Mesendoderm (in vitro differentiated cells): ENCODE measurements around the gene BRINP1.
A peak's percentile ranks its signal among the peaks of the same experiment; 100 is the strongest.
"Not testable (repeated sequence)": the region's sequence is repeated elsewhere in the genome, so short reads cannot be mapped to it uniquely, and the experiment has no call there.

Experiments used
- DNase-seq: peaks from one replicate; pipeline ENCODE4 v3.0.0; 2013
- H2AK5ac ChIP-seq: 2 replicates; pipeline ENCODE4 v1.6.1; 2013; ENCODE audit warnings: low read length, inconsistent platforms
- H2BK120ac ChIP-seq: 2 replicates; pipeline ENCODE4 v1.6.1; 2013; ENCODE audit warnings: low read depth, mild to moderate bottlenecking, low read length, moderate library complexity, mixed read lengths
- H2BK15ac ChIP-seq: replicated peaks from 2 replicates; pipeline ENCODE4 v1.6.1; 2013; ENCODE audit warnings: low read depth, mild to moderate bottlenecking, moderate library complexity
- H2BK5ac ChIP-seq: 2 replicates; pipeline ENCODE4 v1.6.1; 2013; ENCODE audit warnings: low read length, inconsistent platforms
- H3K18ac ChIP-seq: 2 replicates; pipeline ENCODE4 v1.6.1; 2013; ENCODE audit warnings: mild to moderate bottlenecking, low read length, mixed read lengths
- H3K23ac ChIP-seq: one replicate; pipeline ENCODE4 v1.6.1; 2013; ENCODE audit warnings: low read length
- H3K27ac ChIP-seq: 2 replicates; pipeline ENCODE4 v1.5.1; 2013; ENCODE audit warnings: low read depth, mild to moderate bottlenecking, inconsistent platforms, low read length, moderate library complexity
- H3K27me3 ChIP-seq: 2 replicates; pipeline ENCODE4 v1.6.1; 2013; ENCODE audit warnings: low read length, control low read depth, mild to moderate bottlenecking, inconsistent platforms; ENCODE audit not compliant: insufficient read depth, poor library complexity
- H3K36me3 ChIP-seq: 2 replicates; pipeline ENCODE4 v1.6.1; 2013; ENCODE audit warnings: low read length, inconsistent platforms; ENCODE audit not compliant: control insufficient read depth, insufficient read depth
- H3K4ac ChIP-seq: one replicate; pipeline ENCODE4 v1.6.1; 2013; ENCODE audit warnings: low read depth, mild to moderate bottlenecking, low read length, moderate library complexity
- H3K4me1 ChIP-seq: 2 replicates; pipeline ENCODE4 v1.6.1; 2013; ENCODE audit warnings: low read depth, low read length, inconsistent platforms; ENCODE audit not compliant: control insufficient read depth
- H3K4me2 ChIP-seq: 2 replicates; pipeline ENCODE4 v1.6.1; 2013; ENCODE audit warnings: low read length
- H3K4me3 ChIP-seq: 2 replicates; pipeline ENCODE4 v1.5.1; 2013; ENCODE audit warnings: mild to moderate bottlenecking, low read length
- H3K56ac ChIP-seq: one replicate; pipeline ENCODE4 v1.6.1; 2013; ENCODE audit warnings: low read length
- H3K79me1 ChIP-seq: 2 replicates; pipeline ENCODE4 v1.6.1; 2013; ENCODE audit warnings: low read length, inconsistent platforms
- H3K79me2 ChIP-seq: 2 replicates; pipeline ENCODE4 v1.6.1; 2013; ENCODE audit warnings: mild to moderate bottlenecking, low read length; ENCODE audit not compliant: control insufficient read depth, insufficient read depth
- H3K9ac ChIP-seq: 2 replicates; pipeline ENCODE4 v1.6.1; 2013; ENCODE audit warnings: low read length, inconsistent platforms
- H4K5ac ChIP-seq: one replicate; pipeline ENCODE4 v1.6.1; 2013; ENCODE audit warnings: low read length
- H4K8ac ChIP-seq: one replicate; pipeline ENCODE4 v1.6.1; 2013; ENCODE audit warnings: low read depth, mild to moderate bottlenecking, control low read depth, low read length, moderate library complexity
- WGBS: extraction: QIAGEN DNeasy Blood & Tissue Kit; methylation state at CpG from one replicate; pipeline ENCODE4 v1.1.7; 2013; ENCODE audit warnings: low lambda C conversion rate, missing lambda C conversion rate; ENCODE audit not compliant: insufficient coverage; ENCODE audit errors: extremely low coverage; 5-methylcytosine and 5-hydroxymethylcytosine counted together

Gene BRINP1

GRCh38 chr9:119179701-119180100 is 189.5 kb downstream of the BRINP1 start:
- no peaks in the 10 kb centered on the region for H3K27me3 ChIP-seq
- no peak overlapping the region for H3K56ac ChIP-seq
- H2BK15ac ChIP-seq: no peak overlapping the region
- H3K4me3 ChIP-seq: no peak overlapping the region
- no peak overlapping the region for H3K18ac ChIP-seq
- no peaks in the 10 kb centered on the region for H3K36me3 ChIP-seq
- no peak overlapping the region for H4K8ac ChIP-seq
- no peak overlapping the region for H2BK5ac ChIP-seq
- no peak overlapping the region for H3K23ac ChIP-seq
- H3K4me1 ChIP-seq: peaks cover 6% of the 10 kb centered on the region
- H3K79me2 ChIP-seq: no peaks in the 10 kb centered on the region
- no peak overlapping the region for H2BK120ac ChIP-seq
- WGBS: no CpG with 5 or more reads among the region's 3 CpGs
- no peak overlapping the region for H3K9ac ChIP-seq
- H3K79me1 ChIP-seq: no peaks in the 10 kb centered on the region
- peak; percentile 70 for DNase-seq
- no peak overlapping the region for H3K4me2 ChIP-seq
- no peak overlapping the region for H4K5ac ChIP-seq
- no peak overlapping the region for H3K27ac ChIP-seq
- H2AK5ac ChIP-seq: no peak overlapping the region
- H3K4ac ChIP-seq: no peak overlapping the region

- H3K23ac ChIP-seq: no peak overlapping the region
- H3K18ac ChIP-seq: no peak overlapping the region
- no peak overlapping the region for H4K8ac ChIP-seq
- no peak overlapping the region for H4K5ac ChIP-seq
- H3K27me3 ChIP-seq: no peaks in the 10 kb centered on the region
- no peaks in the 10 kb centered on the region for H3K36me3 ChIP-seq
- H3K79me1 ChIP-seq: no peaks in the 10 kb centered on the region
- H3K56ac ChIP-seq: no peak overlapping the region
- H2BK15ac ChIP-seq: no peak overlapping the region
- H3K27ac ChIP-seq: no peak overlapping the region
- peaks cover 6% of the 10 kb centered on the region for H3K4me1 ChIP-seq
- WGBS: no CpG with 5 or more reads among the region's 9 CpGs
- H3K4ac ChIP-seq: no peak overlapping the region
- H3K4me2 ChIP-seq: no peak overlapping the region
- H3K9ac ChIP-seq: no peak overlapping the region
- H3K79me2 ChIP-seq: no peaks in the 10 kb centered on the region
- no peak for DNase-seq
- H2BK5ac ChIP-seq: no peak overlapping the region
- no peak overlapping the region for H2BK120ac ChIP-seq
- H2AK5ac ChIP-seq: no peak overlapping the region
- no peak overlapping the region for H3K4me3 ChIP-seq
These were observed 192.0 kb downstream of the BRINP1 start for GRCh38 chr9:119177196-119177595.

- Histone ChIP-seq H3K18ac (no peak overlapping the region), H3K36me3 (no peaks in the 10 kb centered on the region), H3K79me1 (no peaks in the 10 kb centered on the region), H3K27ac (no peak overlapping the region), H2BK5ac (no peak overlapping the region), H3K4me3 (no peak overlapping the region), H3K4me1 (peaks cover 6% of the 10 kb centered on the region), H2BK120ac (no peak overlapping the region), H2BK15ac (no peak overlapping the region), H2AK5ac (no peak overlapping the region), H3K27me3 (no peaks in the 10 kb centered on the region), H4K5ac (no peak overlapping the region), H3K4me2 (no peak overlapping the region), H3K79me2 (no peaks in the 10 kb centered on the region), H3K9ac (no peak overlapping the region), H4K8ac (no peak overlapping the region), H3K23ac (no peak overlapping the region), H3K56ac (no peak overlapping the region), H3K4ac (no peak overlapping the region)
- DNase-seq: no peak
- WGBS: no CpG with 5 or more reads among the region's 1 CpG
These were observed 193.7 kb downstream of the BRINP1 start for GRCh38 chr9:119175581-119175980.

- not testable (repeated sequence) for H3K27me3 ChIP-seq, H3K36me3 ChIP-seq, H3K79me2 ChIP-seq, H4K5ac ChIP-seq, H3K79me1 ChIP-seq, H3K18ac ChIP-seq, H2BK120ac ChIP-seq, H2AK5ac ChIP-seq, H3K4me1 ChIP-seq, H2BK15ac ChIP-seq, H3K27ac ChIP-seq, H2BK5ac ChIP-seq, H4K8ac ChIP-seq, H3K23ac ChIP-seq, H3K4me3 ChIP-seq
- Histone ChIP-seq H3K56ac (peak overlapping the region; percentile 82), H3K4me2 (peak overlapping the region; percentile 27), H3K9ac (peak overlapping the region; percentile 67), H3K4ac (peak overlapping the region; percentile 71)
- peak; percentile 62 for DNase-seq
- WGBS: no CpG with 5 or more reads among the region's 27 CpGs
These were observed 200.0 kb downstream of the BRINP1 start for GRCh38 chr9:119169222-119169621.

- no peak overlapping the region for H3K18ac ChIP-seq
- no peaks in the 10 kb centered on the region for H3K36me3 ChIP-seq
- H3K56ac ChIP-seq: no peak overlapping the region
- no peak overlapping the region for H4K5ac ChIP-seq
- no peaks in the 10 kb centered on the region for H3K4me1 ChIP-seq
- H2BK15ac ChIP-seq: no peak overlapping the region
- no peaks in the 10 kb centered on the region for H3K79me1 ChIP-seq
- H2AK5ac ChIP-seq: peak overlapping the region; percentile 25
- no peaks in the 10 kb centered on the region for H3K79me2 ChIP-seq
- no peaks in the 10 kb centered on the region for H3K27me3 ChIP-seq
- no peak overlapping the region for H2BK120ac ChIP-seq
- no peak for DNase-seq
- H3K23ac ChIP-seq: no peak overlapping the region
- no peak overlapping the region for H3K4me2 ChIP-seq
- no peak overlapping the region for H3K4me3 ChIP-seq
- no peak overlapping the region for H3K9ac ChIP-seq
- no peak overlapping the region for H3K4ac ChIP-seq
- H3K27ac ChIP-seq: no peak overlapping the region
- no CpG with 5 or more reads among the region's 16 CpGs for WGBS
- no peak overlapping the region for H4K8ac ChIP-seq
- H2BK5ac ChIP-seq: no peak overlapping the region
These were observed 201.4 kb downstream of the BRINP1 start for GRCh38 chr9:119167876-119168275.

GRCh38 chr9:119167267-119167666 is 202.0 kb downstream of the BRINP1 start:
- Histone ChIP-seq H4K5ac (no peak overlapping the region), H3K4me1 (no peaks in the 10 kb centered on the region), H3K27me3 (no peaks in the 10 kb centered on the region)

More at GRCh38 chr9:119167267-119167666, 202.0 kb downstream of the BRINP1 start:
- Histone ChIP-seq H4K8ac (no peak overlapping the region), H3K23ac (no peak overlapping the region), H3K36me3 (no peaks in the 10 kb centered on the region), H3K79me2 (no peaks in the 10 kb centered on the region), H3K4me2 (no peak overlapping the region), H3K79me1 (no peaks in the 10 kb centered on the region), H2BK15ac (no peak overlapping the region), H2BK5ac (no peak overlapping the region), H3K9ac (no peak overlapping the region), H2BK120ac (no peak overlapping the region), H3K56ac (no peak overlapping the region), H3K27ac (no peak overlapping the region), H2AK5ac (no peak overlapping the region), H3K4ac (no peak overlapping the region), H3K4me3 (no peak overlapping the region), H3K18ac (no peak overlapping the region)
- WGBS: no CpG with 5 or more reads among the region's 21 CpGs
- no peak for DNase-seq
